Left kidney (tissue), 2 donors: ENCODE data around the gene STPG3. TPM values are rescaled to one million over a fixed set of nuclear protein-coding genes. Genes with fewer than 3 reads are reported as not detected.

Source experiments
- DNase-seq: peaks from one replicate; pipeline ENCODE4 v3.0.0-alpha.2; 2013
- polyA plus RNA-seq: library from polyadenylated mRNA; unstranded; fragments of 120-200 nt; gene quantifications from one replicate; pipeline ENCODE4 v1.2.1, GENCODE V29; 2013; ENCODE audit not compliant: insufficient read length

The STPG3 gene
- polyA plus RNA-seq, 1 donor = 1.5 TPM

- no peak for DNase-seq
These were observed 50.2 kb downstream of the STPG3 start for GRCh38 chr9:137301081-137301947.

GRCh38 chr9:137302118-137302448 lies 51.0 kb downstream of the STPG3 start, which contains the start of gene NRARP:
TSS of gene NRARP (minus strand) at chr9:137302271. CDS start at chr9:137301928, 343 bp downstream.
- DNase-seq = peak; percentile 87

GRCh38 chr9:137302449-137303150 lies 51.5 kb downstream of the STPG3 start:
- no peak for DNase-seq

Other genes with a start within 250 kb of the STPG3 start
- 46.6 TPM for gene ABCA2, start 223.0 kb upstream of the STPG3 start, polyA plus RNA-seq
- gene FUT7, start 219.2 kb upstream of the STPG3 start, polyA plus RNA-seq = not detected
- gene NPDC1, start 205.1 kb upstream of the STPG3 start, polyA plus RNA-seq = 18.4 TPM
- gene ENTPD2, start 197.2 kb upstream of the STPG3 start, polyA plus RNA-seq = 4.7 TPM
- gene SAPCD2, start 180.7 kb upstream of the STPG3 start, polyA plus RNA-seq = 7.2 TPM
- gene UAP1L1, start 173.8 kb upstream of the STPG3 start, polyA plus RNA-seq = 6.9 TPM
- 61.4 TPM for gene MAN1B1, start 164.3 kb upstream of the STPG3 start, polyA plus RNA-seq
- 16.8 TPM for gene DPP7, start 136.6 kb upstream of the STPG3 start, polyA plus RNA-seq
- gene GRIN1, start 112.1 kb upstream of the STPG3 start, polyA plus RNA-seq = not detected
- gene LRRC26, start 81.2 kb upstream of the STPG3 start, polyA plus RNA-seq = not detected
- not detected for gene TMEM210, start 79.2 kb upstream of the STPG3 start, polyA plus RNA-seq
- gene ANAPC2, start 62.7 kb upstream of the STPG3 start, polyA plus RNA-seq = 42.9 TPM
- 34.7 TPM for gene SSNA1, start 62.6 kb upstream of the STPG3 start, polyA plus RNA-seq
- gene TPRN, start 50.5 kb upstream of the STPG3 start, polyA plus RNA-seq = 10.9 TPM
- 39.0 TPM for gene TMEM203, start 45.6 kb upstream of the STPG3 start, polyA plus RNA-seq
- 12.2 TPM for gene NDOR1, start 45.6 kb upstream of the STPG3 start, polyA plus RNA-seq
- gene RNF208, start 29.0 kb upstream of the STPG3 start, polyA plus RNA-seq = 5.8 TPM
- 13.2 TPM for gene CYSRT1, start 26.1 kb upstream of the STPG3 start, polyA plus RNA-seq
- gene RNF224, start 23.8 kb upstream of the STPG3 start, polyA plus RNA-seq = 13.1 TPM
- 7.4 TPM for gene SLC34A3, start 20.4 kb upstream of the STPG3 start, polyA plus RNA-seq
- 345 TPM for gene TUBB4B, start 10.0 kb upstream of the STPG3 start, polyA plus RNA-seq
- 48.0 TPM for gene NELFB, start 4.0 kb downstream of the STPG3 start, polyA plus RNA-seq
- 4.5 TPM for gene TOR4A, start 26.4 kb downstream of the STPG3 start, polyA plus RNA-seq
- gene NRARP, start 51.0 kb downstream of the STPG3 start, polyA plus RNA-seq = 5.1 TPM
- gene EXD3, start 171.9 kb downstream of the STPG3 start, polyA plus RNA-seq = 14.1 TPM
- 6.7 TPM for gene NOXA1, start 172.1 kb downstream of the STPG3 start, polyA plus RNA-seq
- 0.33 TPM for gene ENTPD8, start 190.1 kb downstream of the STPG3 start, polyA plus RNA-seq
- gene NSMF, start 208.0 kb downstream of the STPG3 start, polyA plus RNA-seq = 49.2 TPM